Stimulated activated effector memory CD8-positive, alpha-beta T cell treated with anti-CD3 and anti-CD28 coated beads, Interleukin-12 subunit alpha, Interleukin-12 subunit beta, amount 100 ng/mL, for 72 hours (primary cell): Measurements from ENCODE around the gene SIRPA.

Source experiments
- ATAC-seq: fragments of 150-1000 bp; cut with Tn5 transposase; 2 replicates; pipeline ENCODE4 v1.10.0; 2021
- DNase-seq, 2 donors: peaks; one replicate each; pipeline ENCODE4 v3.0.0; 2021 to 2022; ENCODE audit warnings: low spot score in 2 of 2
- H3K27ac Mint-ChIP-seq: one replicate; pipeline ENCODE4 v1.8.0; 2022; ENCODE audit warnings: mild to moderate bottlenecking, mixed read lengths
- H3K36me3 Mint-ChIP-seq: one replicate; pipeline ENCODE4 v1.8.0; 2022; ENCODE audit warnings: mild to moderate bottlenecking, mixed read lengths
- H3K4me1 Mint-ChIP-seq: one replicate; pipeline ENCODE4 v1.8.0; 2022; ENCODE audit warnings: mixed read lengths
- H3K4me3 Mint-ChIP-seq: one replicate; pipeline ENCODE4 v1.8.0; 2022; ENCODE audit warnings: mild to moderate bottlenecking, mixed read lengths
- H3K9me3 Mint-ChIP-seq: one replicate; pipeline ENCODE4 v1.8.0; 2022; ENCODE audit warnings: mixed read lengths

The SIRPA gene

GRCh38 chr20:1861996-1862662 is 33.1 kb upstream of the SIRPA start:
- no peaks in the 10 kb centered on the region for H3K4me1 Mint-ChIP-seq
- H3K9me3 Mint-ChIP-seq, result no peaks in the 10 kb centered on the region
- no peak overlapping the region for H3K4me3 Mint-ChIP-seq
- DNase-seq (no peak), ATAC-seq (no peak)
- H3K36me3 Mint-ChIP-seq, result no peaks in the 10 kb centered on the region
- H3K27ac Mint-ChIP-seq, result no peak overlapping the region

GRCh38 chr20:1862663-1863053 is 32.5 kb upstream of the SIRPA start:
- Mint-ChIP-seq H3K4me3 (no peak overlapping the region), H3K27ac (no peak overlapping the region), H3K4me1 (no peaks in the 10 kb centered on the region), H3K9me3 (no peaks in the 10 kb centered on the region), H3K36me3 (no peaks in the 10 kb centered on the region)
- DNase-seq, result no peak
- no peak for ATAC-seq

- ATAC-seq, result no peak
- H3K36me3 Mint-ChIP-seq, result no peaks in the 10 kb centered on the region
- DNase-seq, result no peak
These were observed 31.9 kb upstream of the SIRPA start for GRCh38 chr20:1863296-1863695.

GRCh38 chr20:1866834-1867233 is 28.4 kb upstream of the SIRPA start:
- ATAC-seq (no peak), DNase-seq (no peak)
- Mint-ChIP-seq H3K4me3 (no peak overlapping the region), H3K9me3 (no peaks in the 10 kb centered on the region), H3K4me1 (no peaks in the 10 kb centered on the region), H3K36me3 (no peaks in the 10 kb centered on the region), H3K27ac (no peak overlapping the region)

More at GRCh38 chr20:1863296-1863695, 31.9 kb upstream of the SIRPA start:
- no peaks in the 10 kb centered on the region for H3K4me1 Mint-ChIP-seq
- H3K27ac Mint-ChIP-seq, result no peak overlapping the region
- H3K4me3 Mint-ChIP-seq, result no peak overlapping the region
- H3K9me3 Mint-ChIP-seq, result no peaks in the 10 kb centered on the region

- H3K27ac Mint-ChIP-seq, result no peak overlapping the region
- H3K4me3 Mint-ChIP-seq, result no peak overlapping the region
- DNase-seq, result no peak
- H3K4me1 Mint-ChIP-seq, result no peaks in the 10 kb centered on the region
- H3K9me3 Mint-ChIP-seq, result no peaks in the 10 kb centered on the region
- ATAC-seq, result no peak
- no peaks in the 10 kb centered on the region for H3K36me3 Mint-ChIP-seq
These were observed 27.5 kb upstream of the SIRPA start for GRCh38 chr20:1867495-1868260.

- no peaks in the 10 kb centered on the region for H3K4me1 Mint-ChIP-seq
- no peak overlapping the region for H3K27ac Mint-ChIP-seq
- no peak for ATAC-seq
- H3K36me3 Mint-ChIP-seq, result no peaks in the 10 kb centered on the region
- no peak overlapping the region for H3K4me3 Mint-ChIP-seq
- no peaks in the 10 kb centered on the region for H3K9me3 Mint-ChIP-seq
- no peak for DNase-seq
These were observed 26.4 kb upstream of the SIRPA start for GRCh38 chr20:1868856-1869255.

- Mint-ChIP-seq H3K4me3 (no peak overlapping the region), H3K9me3 (no peaks in the 10 kb centered on the region), H3K27ac (no peak overlapping the region), H3K36me3 (no peaks in the 10 kb centered on the region), H3K4me1 (no peaks in the 10 kb centered on the region)
- DNase-seq, result no peak
- no peak for ATAC-seq
These were observed 24.9 kb upstream of the SIRPA start for GRCh38 chr20:1870323-1870722.

- H3K27ac Mint-ChIP-seq, result no peak overlapping the region
- no peaks in the 10 kb centered on the region for H3K4me1 Mint-ChIP-seq
These were observed 24.2 kb upstream of the SIRPA start for GRCh38 chr20:1870792-1871550.

GRCh38 chr20:1871807-1872458 is 23.3 kb upstream of the SIRPA start:
- Mint-ChIP-seq H3K9me3 (no peaks in the 10 kb centered on the region), H3K36me3 (no peaks in the 10 kb centered on the region), H3K4me3 (no peak overlapping the region), H3K4me1 (no peaks in the 10 kb centered on the region), H3K27ac (no peak overlapping the region)
- ATAC-seq, result peak; percentile 73
- no peak for DNase-seq

More at GRCh38 chr20:1870792-1871550, 24.2 kb upstream of the SIRPA start:
- Mint-ChIP-seq H3K36me3 (no peaks in the 10 kb centered on the region), H3K4me3 (no peak overlapping the region), H3K9me3 (no peaks in the 10 kb centered on the region)
- DNase-seq, result no peak
- ATAC-seq, result no peak

GRCh38 chr20:1872459-1873097 is 22.6 kb upstream of the SIRPA start:
- H3K36me3 Mint-ChIP-seq, result no peaks in the 10 kb centered on the region
- no peaks in the 10 kb centered on the region for H3K9me3 Mint-ChIP-seq
- no peak overlapping the region for H3K27ac Mint-ChIP-seq
- DNase-seq (no peak), ATAC-seq (peak; percentile 61)
- H3K4me1 Mint-ChIP-seq, result no peaks in the 10 kb centered on the region
- no peak overlapping the region for H3K4me3 Mint-ChIP-seq

- Mint-ChIP-seq H3K4me3 (no peak overlapping the region), H3K9me3 (no peaks in the 10 kb centered on the region), H3K4me1 (no peaks in the 10 kb centered on the region), H3K36me3 (no peaks in the 10 kb centered on the region), H3K27ac (no peak overlapping the region)
- ATAC-seq (no peak), DNase-seq (no peak)
These were observed 20.6 kb upstream of the SIRPA start for GRCh38 chr20:1874450-1875182.

GRCh38 chr20:1875183-1875554 is 20.0 kb upstream of the SIRPA start:
- Mint-ChIP-seq H3K36me3 (no peaks in the 10 kb centered on the region), H3K4me1 (no peaks in the 10 kb centered on the region), H3K4me3 (no peak overlapping the region), H3K9me3 (no peaks in the 10 kb centered on the region), H3K27ac (no peak overlapping the region)
- ATAC-seq, result no peak
- no peak for DNase-seq

GRCh38 chr20:1875762-1876161 is 19.4 kb upstream of the SIRPA start:
- DNase-seq (no peak), ATAC-seq (no peak)
- Mint-ChIP-seq H3K36me3 (no peaks in the 10 kb centered on the region), H3K27ac (no peak overlapping the region), H3K4me1 (no peaks in the 10 kb centered on the region), H3K9me3 (no peaks in the 10 kb centered on the region), H3K4me3 (no peak overlapping the region)

- no peaks in the 10 kb centered on the region for H3K36me3 Mint-ChIP-seq
- H3K4me3 Mint-ChIP-seq, result no peak overlapping the region
- ATAC-seq, result no peak
- no peak overlapping the region for H3K27ac Mint-ChIP-seq
- H3K4me1 Mint-ChIP-seq, result no peaks in the 10 kb centered on the region
- H3K9me3 Mint-ChIP-seq, result no peaks in the 10 kb centered on the region
- no peak for DNase-seq
These were observed 18.8 kb upstream of the SIRPA start for GRCh38 chr20:1876217-1876921.
